ENCODE data around the gene IRF9. TPM values are rescaled to one million over a fixed set of nuclear protein-coding genes. Genes with fewer than 3 reads are reported as not detected.

IRF9 gene
- total RNA-seq, 1 donor from 2014 or later = 264 TPM

- intact Hi-C loops (cut with micrococcal nuclease) = no loop called here
Observed at GRCh38 chr14:24130717-24131548, 30.1 kb upstream of the IRF9 start.

GRCh38 chr14:24131549-24131966 is 29.5 kb upstream of the IRF9 start:
- intact Hi-C loops (cut with micrococcal nuclease) = no loop called here

GRCh38 chr14:24132061-24132685 is 28.9 kb upstream of the IRF9 start:
- intact Hi-C loops (cut with micrococcal nuclease) = no loop called here

GRCh38 chr14:24132976-24133375 is 28.1 kb upstream of the IRF9 start:
- intact Hi-C loops (cut with micrococcal nuclease) = no loop called here

- intact Hi-C loops (cut with micrococcal nuclease) = no loop called here
Observed at GRCh38 chr14:24133735-24134134, 27.3 kb upstream of the IRF9 start.

GRCh38 chr14:24135584-24135833 is 25.6 kb upstream of the IRF9 start:
- intact Hi-C loops (cut with micrococcal nuclease) = no loop called here

GRCh38 chr14:24135834-24136683 is 25.0 kb upstream of the IRF9 start, which contains the start of gene PSME1:
Gene PSME1, plus strand, starts transcription at chr14:24136194. Its CDS starts 69 bp downstream, at chr14:24136263.
- intact Hi-C loops (cut with micrococcal nuclease) = loop anchor here (1.0 kb wide), 3 partner anchors 11 to 25 kb away; partner anchors contain the start of genes DCAF11, IRF9, NRL and RNF31

- intact Hi-C loops (cut with micrococcal nuclease) = loop anchor here (1.0 kb wide), 3 partner anchors 10 to 24 kb away; partner anchors contain the start of genes DCAF11, IRF9, NRL and RNF31
Observed at GRCh38 chr14:24136684-24137528, 24.2 kb upstream of the IRF9 start.

GRCh38 chr14:24137529-24138395 is 23.3 kb upstream of the IRF9 start:
- intact Hi-C loops (cut with micrococcal nuclease) = no loop called here

GRCh38 chr14:24138396-24139271 is 22.4 kb upstream of the IRF9 start:
- intact Hi-C loops (cut with micrococcal nuclease) = no loop called here

GRCh38 chr14:24139272-24139934 is 21.7 kb upstream of the IRF9 start:
- intact Hi-C loops (cut with micrococcal nuclease) = no loop called here

- intact Hi-C loops (cut with micrococcal nuclease) = loop anchor here (1.0 kb wide), 3 partner anchors 20 to 91 kb away; partner anchors contain the start of genes DCAF11, GMPR2, IRF9 and NEDD8
Observed at GRCh38 chr14:24141097-24141880, 19.8 kb upstream of the IRF9 start, which contains the start of gene EMC9. Gene EMC9, minus strand, starts transcription at chr14:24141591. Its CDS starts 287 bp downstream, at chr14:24141304.

GRCh38 chr14:24143511-24143910 is 17.6 kb upstream of the IRF9 start:
- intact Hi-C loops (cut with micrococcal nuclease) = no loop called here

GRCh38 chr14:24144451-24144850 is 16.6 kb upstream of the IRF9 start:
- intact Hi-C loops (cut with micrococcal nuclease) = no loop called here

- intact Hi-C loops (cut with micrococcal nuclease) = loop anchor here (5.0 kb wide), 2 partner anchors 152 to 678 kb away; partner anchors contain the start of genes DHRS1, NGDN and NOP9
Observed at GRCh38 chr14:24145219-24145618, 15.8 kb upstream of the IRF9 start.

- intact Hi-C loops (cut with micrococcal nuclease) = loop anchor here (1.0 to 5.0 kb wide), 3 partner anchors 65 to 679 kb away; partner anchors contain the start of genes DHRS1, NGDN and NOP9
Observed at GRCh38 chr14:24145690-24146452, 15.2 kb upstream of the IRF9 start.
